ENCODE measurements around the gene CEACAM3.

Gene CEACAM3

DNA sequence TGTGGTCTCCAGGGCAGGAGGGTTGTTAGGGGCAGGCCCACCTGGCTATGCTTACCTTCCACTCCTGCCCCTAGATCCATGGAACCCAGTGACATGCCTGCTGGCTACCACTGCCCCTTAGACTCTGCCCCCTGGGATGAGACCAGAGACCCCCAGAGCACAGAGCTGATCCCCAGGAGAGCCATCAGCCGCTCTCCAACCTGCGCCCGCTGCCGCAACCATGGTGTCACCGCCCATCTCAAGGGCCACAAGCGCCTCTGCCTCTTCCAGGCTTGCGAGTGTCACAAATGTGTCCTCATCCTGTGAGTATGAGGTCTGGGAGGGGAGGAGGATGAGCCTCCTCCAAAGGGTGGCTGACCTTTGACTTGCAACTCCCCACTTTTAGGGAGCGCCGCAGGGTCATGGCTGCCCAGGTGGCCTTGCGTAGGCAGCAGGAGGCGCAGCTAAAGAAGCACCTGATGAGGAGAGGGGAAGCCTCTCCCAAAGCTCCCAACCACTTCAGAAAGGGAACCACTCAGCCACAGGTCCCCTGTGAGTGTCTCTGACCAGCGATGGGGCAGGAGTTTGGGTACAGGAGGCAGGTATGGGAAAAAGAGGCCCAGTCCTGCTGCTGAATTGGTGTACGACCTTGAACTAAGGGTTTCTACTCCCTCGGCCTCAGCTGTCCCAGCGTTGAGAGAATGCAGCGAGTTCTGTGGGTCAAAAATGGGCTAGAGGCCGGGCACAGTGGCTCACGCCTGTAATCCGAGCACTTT is 51.1 kb downstream of the CEACAM3 start:
- DNase-seq, result no peak

GRCh38 chr19:41848666-41849065 is 52.3 kb downstream of the CEACAM3 start:
- DNase-seq, result no peak

GRCh38 chr19:41849067-41849466 is 52.7 kb downstream of the CEACAM3 start:
- no peak for DNase-seq

- no peak for DNase-seq
Measured at GRCh38 chr19:41850381-41850780, 54.0 kb downstream of the CEACAM3 start.

GRCh38 chr19:41851456-41851855 is 55.1 kb downstream of the CEACAM3 start:
- no peak for DNase-seq

GRCh38 chr19:41853344-41853743 is 57.0 kb downstream of the CEACAM3 start:
- peak; percentile 2 for DNase-seq

DNA sequence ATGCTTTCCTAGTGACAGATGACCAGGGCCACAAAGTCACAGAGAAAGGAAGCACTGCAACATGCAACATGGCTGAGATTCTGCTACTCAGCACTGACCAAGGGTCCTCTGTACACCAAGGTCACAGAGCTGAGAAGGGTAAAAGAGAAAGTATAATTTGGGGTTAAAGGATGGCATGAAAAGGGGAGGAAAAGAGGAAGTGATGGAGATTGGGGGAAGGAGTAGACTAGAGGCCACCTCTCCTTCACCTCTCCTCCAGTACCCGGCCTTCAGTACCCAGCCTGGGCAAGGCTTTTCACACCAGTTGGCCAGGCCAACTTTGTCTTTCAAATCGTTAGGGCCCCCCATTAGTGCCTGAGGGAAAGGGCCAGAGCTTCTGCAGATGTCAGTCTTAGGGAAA is 57.4 kb downstream of the CEACAM3 start:
- DNase-seq, result peak; percentile 20

DNA sequence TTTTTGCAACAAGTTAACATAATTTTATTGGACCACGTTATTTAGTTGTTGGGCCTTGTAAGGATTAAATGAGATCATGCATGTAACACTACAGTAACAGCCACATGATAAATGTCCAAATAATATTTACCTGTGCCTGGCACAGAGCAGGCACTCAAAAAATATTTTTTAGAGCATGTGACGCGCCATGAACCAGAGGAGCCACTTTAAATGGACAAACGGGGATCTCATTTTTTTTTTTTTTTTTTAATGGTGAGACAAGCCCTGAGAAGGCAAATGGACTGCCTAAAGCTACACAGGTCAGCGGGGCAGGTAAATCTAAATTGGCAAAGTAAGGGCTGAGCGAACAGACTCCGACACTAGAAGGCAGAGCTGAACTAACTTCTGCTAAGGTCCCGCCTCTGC is 62.8 kb downstream of the CEACAM3 start:
- no peak for DNase-seq

GRCh38 chr19:41859618-41860418 is 63.4 kb downstream of the CEACAM3 start, which contains the start of gene RPS19:
Gene RPS19 (plus strand): TSS chr19:41860255. CDS start chr19:41860775, 520 bp downstream.
- peak; percentile 100 for DNase-seq

- peak; percentile 59 for DNase-seq
Measured at GRCh38 chr19:41860419-41861115, 64.2 kb downstream of the CEACAM3 start.
